Upper lobe of right lung (tissue), 1 donor: ENCODE data around the gene PRKG1. TPM values are rescaled to one million over a fixed set of nuclear protein-coding genes. Genes with fewer than 3 reads are reported as not detected.

Experiments used
- ATAC-seq: fragments of 200-7000 bp; cut with Tn5 transposase; one replicate; pipeline ENCODE4 v1.9.1; 2020; ENCODE audit warnings: mild to moderate bottlenecking, moderate library complexity
- DNase-seq: peaks from one replicate; pipeline ENCODE4 v3.0.0-alpha.2; 2020
- H3K27ac ChIP-seq: fragments of 200-600 bp; one replicate; pipeline ENCODE4 v1.8.0; 2022
- H3K27me3 ChIP-seq: fragments of 200-600 bp; one replicate; pipeline ENCODE4 v1.8.0; 2022; ENCODE audit warnings: mild to moderate bottlenecking
- H3K36me3 ChIP-seq: fragments of 200-600 bp; one replicate; pipeline ENCODE4 v1.8.0; 2022
- H3K4me1 ChIP-seq: fragments of 200-600 bp; one replicate; pipeline ENCODE4 v1.8.0; 2022
- H3K4me3 ChIP-seq: fragments of 200-600 bp; one replicate; pipeline ENCODE4 v1.8.0; 2022; ENCODE audit warnings: mild to moderate bottlenecking
- H3K9me3 ChIP-seq: fragments of 200-600 bp; one replicate; pipeline ENCODE4 v1.8.0; 2022
- intact Hi-C: fragments of 100-400 bp; cut with DNase I; formaldehyde crosslinking; loops from one replicate; pipeline ENCODE4 v1.11.0; 2022
- total RNA-seq: library from RNA; stranded (reverse); fragmentation: NEBNext Ultra II Directional; extraction: Animal tissue kit (Norgen Biotek cat#: 25700); gene quantifications from one replicate; pipeline ENCODE4 v1.2.1, GENCODE V29; 2021
- TF ChIP-seq, protein P1 (sequence below): fragments of 200-600 bp; IDR thresholded peaks from one replicate; pipeline ENCODE4 v1.8.0; 2022; ENCODE audit warnings: antibody characterized with exemption
- donor health status: DM: no; HTN: yes; CAD: no; lungs with severe emphysema.

Gene PRKG1
- total RNA-seq, 1 donor from 2014 or later, result 30.0 TPM

DNA sequence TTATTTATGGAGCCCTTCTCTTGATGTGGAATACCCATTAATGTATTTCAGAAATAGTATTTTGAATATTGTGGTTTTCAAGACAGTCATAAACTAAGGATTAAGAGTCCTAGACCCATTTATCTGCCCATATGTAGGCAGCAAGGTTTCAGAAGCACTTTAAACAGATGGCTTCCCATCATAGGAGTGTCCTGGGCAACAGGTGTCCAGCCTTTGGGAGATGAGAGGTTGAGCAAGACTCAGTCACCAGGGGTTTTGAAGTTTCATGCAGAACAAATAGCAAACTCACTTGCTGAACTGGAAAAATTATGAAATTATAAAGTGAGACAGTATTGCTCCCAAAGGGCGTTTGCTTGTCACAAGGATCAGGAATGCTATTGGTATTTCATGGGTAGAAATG, 818.0 kb downstream of the PRKG1 start:
- Histone ChIP-seq H3K27me3 (no peaks in the 10 kb centered on the region), H3K9me3 (no peaks in the 10 kb centered on the region), H3K36me3 (no peaks in the 10 kb centered on the region), H3K27ac (no peak overlapping the region), H3K4me3 (no peak overlapping the region), H3K4me1 (no peaks in the 10 kb centered on the region)
- TF ChIP-seq, protein P1, sequence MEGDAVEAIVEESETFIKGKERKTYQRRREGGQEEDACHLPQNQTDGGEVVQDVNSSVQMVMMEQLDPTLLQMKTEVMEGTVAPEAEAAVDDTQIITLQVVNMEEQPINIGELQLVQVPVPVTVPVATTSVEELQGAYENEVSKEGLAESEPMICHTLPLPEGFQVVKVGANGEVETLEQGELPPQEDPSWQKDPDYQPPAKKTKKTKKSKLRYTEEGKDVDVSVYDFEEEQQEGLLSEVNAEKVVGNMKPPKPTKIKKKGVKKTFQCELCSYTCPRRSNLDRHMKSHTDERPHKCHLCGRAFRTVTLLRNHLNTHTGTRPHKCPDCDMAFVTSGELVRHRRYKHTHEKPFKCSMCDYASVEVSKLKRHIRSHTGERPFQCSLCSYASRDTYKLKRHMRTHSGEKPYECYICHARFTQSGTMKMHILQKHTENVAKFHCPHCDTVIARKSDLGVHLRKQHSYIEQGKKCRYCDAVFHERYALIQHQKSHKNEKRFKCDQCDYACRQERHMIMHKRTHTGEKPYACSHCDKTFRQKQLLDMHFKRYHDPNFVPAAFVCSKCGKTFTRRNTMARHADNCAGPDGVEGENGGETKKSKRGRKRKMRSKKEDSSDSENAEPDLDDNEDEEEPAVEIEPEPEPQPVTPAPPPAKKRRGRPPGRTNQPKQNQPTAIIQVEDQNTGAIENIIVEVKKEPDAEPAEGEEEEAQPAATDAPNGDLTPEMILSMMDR, result no peak
- no peak for DNase-seq
- ATAC-seq, result no peak
- intact Hi-C loops, result no loop called here

DNA sequence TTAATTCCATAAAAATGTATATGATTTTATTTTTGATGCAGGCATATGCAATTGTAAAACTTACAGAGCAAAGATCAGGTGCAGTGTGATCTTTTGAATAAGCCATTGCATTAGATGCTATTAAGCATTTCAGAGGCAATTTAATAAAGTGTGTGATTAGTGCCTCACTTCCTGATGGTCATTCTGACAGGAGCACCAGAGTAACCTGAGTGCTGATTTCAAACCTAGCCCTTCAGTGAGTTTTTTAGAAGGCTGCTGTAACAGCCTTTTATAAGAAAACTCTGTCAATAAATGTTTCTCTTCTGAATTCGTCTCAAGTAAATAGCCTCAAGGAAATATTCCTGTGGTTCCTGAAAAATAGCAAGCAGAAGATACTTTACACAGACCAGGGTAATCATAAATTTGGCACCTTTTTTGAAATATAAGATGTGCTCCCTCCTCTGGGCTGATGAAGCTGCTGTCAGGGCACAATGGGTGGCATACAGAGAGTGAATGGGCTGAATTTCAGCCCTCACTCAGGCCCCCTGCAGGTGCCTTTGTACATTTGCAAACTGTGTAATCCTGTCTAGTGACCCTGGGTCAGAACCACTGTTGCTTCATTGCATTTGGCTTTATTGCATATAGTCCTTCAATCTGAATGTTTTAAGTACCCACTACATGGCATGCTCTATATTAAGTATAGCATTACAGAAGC, 818.8 kb downstream of the PRKG1 start:
- H3K4me3 ChIP-seq, result no peak overlapping the region
- H3K9me3 ChIP-seq, result no peaks in the 10 kb centered on the region
- intact Hi-C loops, result no loop called here
- ATAC-seq (no peak), DNase-seq (no peak)
- H3K27ac ChIP-seq, result no peak overlapping the region
- no peaks in the 10 kb centered on the region for H3K27me3 ChIP-seq
- H3K36me3 ChIP-seq, result no peaks in the 10 kb centered on the region
- TF ChIP-seq, protein P1, result peak; percentile 15
- H3K4me1 ChIP-seq, result no peaks in the 10 kb centered on the region

DNA sequence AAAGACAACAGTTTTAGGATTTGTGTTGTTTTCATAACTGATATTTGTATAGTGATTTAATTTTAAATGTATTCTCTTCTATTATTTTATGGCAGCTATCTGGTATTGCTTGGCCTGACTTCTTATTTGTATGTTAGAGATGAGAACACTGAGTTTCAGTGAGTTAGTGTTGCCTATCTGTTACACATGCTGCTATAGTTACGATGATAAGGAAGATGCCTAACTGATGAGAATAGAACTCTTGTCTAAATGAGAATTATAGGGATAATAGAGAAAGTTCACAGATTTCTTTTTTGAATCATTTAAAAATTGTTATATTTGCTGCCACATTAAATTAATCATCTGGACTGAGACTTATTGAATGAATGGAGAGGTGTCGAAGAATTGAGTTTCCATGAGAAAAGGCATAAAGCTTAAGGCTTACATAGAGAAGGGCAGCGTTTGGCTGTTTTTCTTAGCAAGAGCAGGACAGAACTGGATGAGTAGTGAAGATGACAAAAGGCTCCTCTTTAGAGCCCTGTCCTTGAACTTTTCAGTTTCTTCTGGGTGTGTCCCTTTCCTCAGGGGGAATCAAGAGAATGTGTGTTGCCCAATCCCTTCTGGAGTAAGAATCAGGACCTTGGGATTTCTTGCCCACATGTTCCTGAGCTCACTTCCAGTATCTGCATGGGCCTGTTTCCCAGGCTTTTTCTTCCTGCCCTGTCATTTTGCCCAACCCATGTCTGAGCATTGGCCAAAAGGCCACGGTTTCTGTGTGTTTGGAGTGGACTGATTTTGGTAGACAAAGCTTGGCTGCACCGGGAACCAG, 820.7 kb downstream of the PRKG1 start:
- peak; percentile 39 for ATAC-seq
- Histone ChIP-seq H3K36me3 (no peaks in the 10 kb centered on the region), H3K4me3 (no peak overlapping the region), H3K4me1 (no peaks in the 10 kb centered on the region), H3K27ac (no peak overlapping the region), H3K9me3 (no peaks in the 10 kb centered on the region), H3K27me3 (no peaks in the 10 kb centered on the region)
- DNase-seq, result no peak
- TF ChIP-seq, protein P1, result no peak
- intact Hi-C loops, result no loop called here

DNA sequence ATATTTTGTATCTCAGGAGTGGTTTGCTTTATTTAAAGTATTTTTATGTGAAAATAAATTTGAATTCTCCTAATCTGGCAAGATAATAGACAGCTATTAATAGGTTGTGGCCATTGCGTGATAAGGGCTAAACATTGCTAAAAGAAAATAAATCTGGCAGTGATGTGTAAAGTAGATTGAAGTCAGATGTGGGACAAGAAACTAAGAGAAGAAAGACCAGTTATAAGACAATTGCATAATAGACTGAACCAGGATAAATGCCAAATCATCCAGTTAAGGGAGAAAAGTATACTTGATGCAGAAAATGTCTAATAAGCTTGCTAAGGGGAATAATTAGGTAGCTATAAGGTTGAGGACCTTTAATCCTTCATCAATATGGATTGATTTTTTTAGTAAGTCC, 822.6 kb downstream of the PRKG1 start:
- Histone ChIP-seq H3K27ac (no peak overlapping the region), H3K4me3 (no peak overlapping the region), H3K36me3 (no peaks in the 10 kb centered on the region), H3K27me3 (no peaks in the 10 kb centered on the region), H3K9me3 (no peaks in the 10 kb centered on the region), H3K4me1 (no peaks in the 10 kb centered on the region)
- no peak for DNase-seq
- ATAC-seq, result no peak
- intact Hi-C loops, result no loop called here
- TF ChIP-seq, protein P1, result no peak

DNA sequence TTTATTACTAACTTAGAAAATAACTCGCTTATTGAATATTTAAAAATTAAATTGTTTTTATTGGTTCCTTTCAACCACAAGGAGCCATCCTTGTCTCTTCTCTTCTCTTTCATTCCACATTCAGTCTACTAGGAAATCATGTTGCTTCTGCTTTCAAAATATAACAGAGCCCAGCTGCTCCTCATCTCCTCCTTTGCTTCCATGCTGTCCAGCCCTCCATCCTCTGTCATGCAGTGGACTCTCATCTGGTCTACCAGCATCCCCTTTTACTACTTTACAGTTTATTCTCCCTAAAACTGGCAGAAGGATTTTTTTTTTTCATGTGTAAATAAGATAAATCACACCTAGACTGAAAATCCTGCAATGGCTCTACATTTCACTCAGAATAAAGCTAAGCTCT, 823.3 kb downstream of the PRKG1 start:
- TF ChIP-seq, protein P1, result no peak
- H3K27ac ChIP-seq, result no peak overlapping the region
- intact Hi-C loops, result no loop called here
- DNase-seq, result no peak
- H3K9me3 ChIP-seq, result no peaks in the 10 kb centered on the region
- no peaks in the 10 kb centered on the region for H3K27me3 ChIP-seq
- no peaks in the 10 kb centered on the region for H3K36me3 ChIP-seq
- no peaks in the 10 kb centered on the region for H3K4me1 ChIP-seq
- H3K4me3 ChIP-seq, result no peak overlapping the region
- ATAC-seq, result no peak
